ENCODE measurements around the gene ME3. TPM values are rescaled to one million over a fixed set of nuclear protein-coding genes. Genes with fewer than 3 reads are reported as not detected.
"Not testable (repeated sequence)": the region's sequence is repeated elsewhere in the genome, so short reads cannot be mapped to it uniquely, and the experiment has no call there.

Gene ME3
- total and polyA plus RNA-seq, 7 experiments from 2014 or later = 0.48 to 13.7 (median 6.4) TPM

DNA sequence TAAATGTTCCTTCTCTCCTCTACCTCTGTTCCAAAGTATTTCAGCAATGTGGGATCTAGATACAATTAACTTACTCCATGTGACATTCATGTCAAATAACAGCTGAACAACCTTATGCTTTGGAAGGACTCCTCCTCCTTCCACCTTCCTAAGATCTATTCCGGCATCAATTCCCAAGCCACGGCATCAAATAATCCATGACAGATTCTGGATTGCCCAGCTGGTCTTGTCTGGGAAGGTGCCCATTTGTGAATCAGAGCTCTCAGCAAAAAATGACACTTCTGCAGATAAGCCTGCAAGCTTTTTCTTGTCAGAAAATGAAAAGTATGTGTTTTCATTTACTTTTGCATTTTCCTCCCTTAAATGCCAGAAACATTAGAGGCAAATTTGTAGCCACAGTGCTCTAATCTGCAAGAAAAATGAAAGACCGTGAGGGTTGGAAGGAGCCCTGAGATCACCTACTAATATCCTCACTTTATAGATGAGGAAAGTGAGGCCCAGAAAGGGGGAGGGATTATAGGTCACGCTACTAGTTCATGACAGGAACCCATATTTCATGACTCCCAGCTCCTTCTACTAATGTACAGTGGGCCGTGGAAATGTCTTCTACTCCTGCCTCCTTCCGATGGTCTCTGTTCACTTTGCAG is 124.0 kb downstream of the ME3 start:
- H3K27me3 Mint-ChIP-seq = no peaks in the 10 kb centered on the region
- DNase-seq = no peak
- no peaks in the 10 kb centered on the region for H3K4me1 ChIP-seq (ENCODE audit: control insufficient read depth in 2 of 2, insufficient read depth in 2 of 2, low read length in 2 of 2)
- no peaks in the 10 kb centered on the region for H3K9me3 ChIP-seq (ENCODE audit: control insufficient read depth in 2 of 3, low read length in 3 of 3)
- no peak overlapping the region for H3K4me3 ChIP-seq (ENCODE audit: low read length)
- ChIA-PET CTCF (no interaction called here), POLR2A (no interaction called here)
- no peaks in the 10 kb centered on the region for H3K27me3 ChIP-seq (ENCODE audit: control insufficient read depth in 2 of 2, insufficient read depth in 2 of 2, low read length in 2 of 2)
- H3K36me3 ChIP-seq (ENCODE audit: control insufficient read depth in 2 of 3, insufficient read depth in 3 of 3, low read length in 3 of 3) = no peaks in the 10 kb centered on the region
- H3K4me3 Mint-ChIP-seq = no peak overlapping the region
- no peak for ATAC-seq
- peaks cover 0 to 3% (median 0%) of the 10 kb centered on the region in 11 donors for H3K9me3 Mint-ChIP-seq
- H3K27ac Mint-ChIP-seq = no peak overlapping the region
- intact Hi-C loops (cut with micrococcal nuclease) = no loop called here
- H3K4me1 Mint-ChIP-seq = peaks cover 0 to 2% (median 0%) of the 10 kb centered on the region in 7 donors
- H3K27ac ChIP-seq (ENCODE audit: low read depth, low read length) = no peak overlapping the region
- peaks cover 0 to 4% (median 0%) of the 10 kb centered on the region in 5 donors for H3K36me3 Mint-ChIP-seq

DNA sequence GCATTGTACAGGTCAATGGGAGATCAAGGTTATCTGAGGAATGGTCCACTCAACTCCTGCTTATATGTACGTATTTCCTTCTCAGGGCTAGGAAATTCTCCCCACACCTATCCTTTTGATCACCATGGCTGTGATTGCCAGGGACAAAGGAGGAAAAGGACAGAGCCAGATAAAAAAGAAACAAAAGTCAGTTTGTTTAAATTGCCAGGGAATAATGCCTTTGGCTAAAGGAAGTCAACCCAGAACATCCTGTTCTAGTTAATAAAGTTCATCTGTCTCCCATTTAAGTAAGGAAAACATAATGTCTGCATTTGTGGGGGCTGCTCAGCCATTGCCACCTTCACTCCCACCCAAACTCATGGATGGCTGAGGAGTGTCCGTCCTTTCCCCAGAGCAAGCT is 124.7 kb downstream of the ME3 start:
- Histone ChIP-seq H3K4me3 (ENCODE audit: low read length) (no peak overlapping the region), H3K27ac (ENCODE audit: low read depth, low read length) (no peak overlapping the region), H3K36me3 (ENCODE audit: control insufficient read depth in 2 of 3, insufficient read depth in 3 of 3, low read length in 3 of 3) (no peaks in the 10 kb centered on the region), H3K27me3 (ENCODE audit: control insufficient read depth in 2 of 2, insufficient read depth in 2 of 2, low read length in 2 of 2) (no peaks in the 10 kb centered on the region), H3K9me3 (ENCODE audit: control insufficient read depth in 2 of 3, low read length in 3 of 3) (no peaks in the 10 kb centered on the region), H3K4me1 (ENCODE audit: control insufficient read depth in 2 of 2, insufficient read depth in 2 of 2, low read length in 2 of 2) (no peaks in the 10 kb centered on the region)
- Mint-ChIP-seq H3K4me3 (no peak overlapping the region), H3K36me3 (peaks cover 0 to 4% (median 0%) of the 10 kb centered on the region in 5 donors), H3K27me3 (peaks cover 0 to 4% (median 0%) of the 10 kb centered on the region in 5 donors), H3K9me3 (peaks cover 0 to 6% (median 0%) of the 10 kb centered on the region in 11 donors), H3K4me1 (peaks cover 0 to 2% (median 0%) of the 10 kb centered on the region in 7 donors), H3K27ac (no peak overlapping the region)
- intact Hi-C loops (cut with micrococcal nuclease) = no loop called here
- ChIA-PET CTCF (no interaction called here), POLR2A (no interaction called here)
- DNase-seq (no peak), ATAC-seq (no peak)

DNA sequence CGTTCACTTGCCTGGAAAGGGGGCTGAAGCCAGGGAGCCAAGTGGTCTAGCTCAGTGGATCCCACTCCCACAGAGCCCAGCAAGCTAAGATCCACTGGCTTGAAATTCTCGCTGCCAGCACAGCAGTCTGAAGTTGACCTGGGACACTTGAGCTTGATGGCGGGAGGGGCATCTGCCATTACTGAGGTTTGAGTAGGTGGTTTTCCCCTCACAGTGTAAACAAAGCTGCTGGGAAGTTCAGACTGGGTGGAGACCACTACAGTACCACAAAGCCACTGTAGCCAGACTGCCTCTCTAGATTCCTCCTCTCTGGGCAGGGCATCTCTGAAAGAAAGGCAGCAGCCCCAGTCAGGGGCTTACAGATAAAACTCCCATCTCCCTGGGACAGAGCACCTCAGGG is 131.1 kb downstream of the ME3 start:
- H3K4me3 ChIP-seq (ENCODE audit: low read length); H3K36me3 Mint-ChIP-seq; CTCF ChIA-PET; H3K4me3 Mint-ChIP-seq; H3K27ac Mint-ChIP-seq; H3K9me3 ChIP-seq (ENCODE audit: control insufficient read depth in 2 of 3, low read length in 3 of 3); H3K27ac ChIP-seq (ENCODE audit: low read depth, low read length); H3K27me3 Mint-ChIP-seq; H3K36me3 ChIP-seq (ENCODE audit: control insufficient read depth in 2 of 3, insufficient read depth in 3 of 3, low read length in 3 of 3); H3K4me1 ChIP-seq (ENCODE audit: control insufficient read depth in 2 of 2, insufficient read depth in 2 of 2, low read length in 2 of 2); H3K27me3 ChIP-seq (ENCODE audit: control insufficient read depth in 2 of 2, insufficient read depth in 2 of 2, low read length in 2 of 2); H3K4me1 Mint-ChIP-seq; DNase-seq; ATAC-seq; intact Hi-C loops (cut with micrococcal nuclease); POLR2A ChIA-PET: not testable (repeated sequence)
- peaks cover 0 to 11% (median 3%) of the 10 kb centered on the region in 11 donors for H3K9me3 Mint-ChIP-seq

DNA sequence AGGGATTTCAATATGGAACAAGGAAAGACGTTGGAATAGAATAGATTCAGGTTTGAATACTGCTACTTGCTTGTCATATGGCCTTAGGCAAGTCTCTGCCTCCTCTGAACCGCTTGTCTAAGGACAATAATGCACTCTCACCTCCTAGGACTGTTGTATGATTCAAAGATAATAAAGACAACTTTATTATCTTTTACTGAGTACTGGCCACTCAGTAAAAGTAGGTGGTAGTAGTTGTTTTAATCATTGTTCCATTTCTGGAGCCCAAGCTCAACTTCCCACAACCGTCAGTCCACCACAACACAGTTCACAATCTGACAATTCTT is 134.2 kb downstream of the ME3 start:
- Mint-ChIP-seq H3K27me3 (peaks cover 0 to 6% (median 2%) of the 10 kb centered on the region in 5 donors), H3K9me3 (peaks cover 0 to 10% (median 0%) of the 10 kb centered on the region in 11 donors), H3K4me3 (no peak overlapping the region), H3K36me3 (peaks cover 0 to 4% (median 0%) of the 10 kb centered on the region in 5 donors), H3K4me1 (peaks cover 0 to 6% (median 0%) of the 10 kb centered on the region in 7 donors), H3K27ac (no peak overlapping the region)
- H3K27ac ChIP-seq (ENCODE audit: low read depth, low read length) = no peak overlapping the region
- H3K36me3 ChIP-seq (ENCODE audit: control insufficient read depth in 2 of 3, insufficient read depth in 3 of 3, low read length in 3 of 3) = no peaks in the 10 kb centered on the region
- no peak overlapping the region for H3K4me3 ChIP-seq (ENCODE audit: low read length)
- no peak for DNase-seq
- CTCF ChIA-PET = no interaction called here
- POLR2A ChIA-PET = no interaction called here
- no peaks in the 10 kb centered on the region for H3K4me1 ChIP-seq (ENCODE audit: control insufficient read depth in 2 of 2, insufficient read depth in 2 of 2, low read length in 2 of 2)
- ATAC-seq = no peak
- intact Hi-C loops (cut with micrococcal nuclease) = no loop called here
- H3K9me3 ChIP-seq (ENCODE audit: control insufficient read depth in 2 of 3, low read length in 3 of 3) = no peaks in the 10 kb centered on the region
- H3K27me3 ChIP-seq (ENCODE audit: control insufficient read depth in 2 of 2, insufficient read depth in 2 of 2, low read length in 2 of 2) = no peaks in the 10 kb centered on the region

DNA sequence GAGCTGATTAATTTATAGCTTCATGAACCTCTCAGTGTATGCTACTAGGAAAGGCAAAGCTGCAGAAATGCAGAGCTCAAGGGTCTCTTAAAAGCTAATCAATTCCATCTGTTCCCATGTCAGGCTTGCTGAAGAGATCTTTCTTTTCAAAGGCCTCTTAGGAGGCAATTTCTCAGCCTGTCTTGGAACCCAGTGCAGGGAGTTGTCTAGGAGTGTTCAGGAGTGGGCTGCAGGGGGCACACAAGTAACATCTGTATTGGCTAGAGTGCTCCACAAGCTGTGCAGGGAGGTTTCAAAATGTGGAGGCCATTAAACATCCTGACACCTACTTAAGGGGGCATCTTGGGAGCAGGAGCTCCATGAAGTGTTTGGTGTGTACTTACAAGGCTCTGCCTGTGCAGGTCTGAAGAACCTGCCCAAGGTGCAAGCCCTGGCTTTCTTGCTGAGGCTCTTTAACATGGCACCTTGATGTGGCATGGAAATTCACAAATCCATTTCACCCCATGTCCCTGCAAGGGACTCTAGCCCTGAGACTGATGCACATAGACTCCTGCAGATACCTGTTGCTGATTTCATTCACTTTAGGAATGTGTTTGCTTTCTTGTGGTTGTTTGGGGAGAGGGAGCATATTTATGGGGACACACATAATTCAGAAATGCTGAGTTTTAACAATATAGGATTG is 134.7 kb downstream of the ME3 start:
- Mint-ChIP-seq H3K27ac (no peak overlapping the region), H3K9me3 (peaks cover 0 to 7% (median 0%) of the 10 kb centered on the region in 11 donors), H3K27me3 (peaks cover 0 to 6% (median 0%) of the 10 kb centered on the region in 5 donors), H3K4me3 (no peak overlapping the region), H3K4me1 (peaks cover 0 to 6% (median 0%) of the 10 kb centered on the region in 7 donors), H3K36me3 (peaks cover 0 to 4% (median 0%) of the 10 kb centered on the region in 5 donors)
- no peaks in the 10 kb centered on the region for H3K9me3 ChIP-seq (ENCODE audit: control insufficient read depth in 2 of 3, low read length in 3 of 3)
- ChIA-PET POLR2A (interaction anchor here (0.6 kb wide), 1 partner anchor 998 kb away, joined by 3 read pairs; no protein-coding TSS in a partner anchor), CTCF (no interaction called here)
- H3K4me1 ChIP-seq (ENCODE audit: control insufficient read depth in 2 of 2, insufficient read depth in 2 of 2, low read length in 2 of 2) = no peaks in the 10 kb centered on the region
- no peaks in the 10 kb centered on the region for H3K27me3 ChIP-seq (ENCODE audit: control insufficient read depth in 2 of 2, insufficient read depth in 2 of 2, low read length in 2 of 2)
- H3K27ac ChIP-seq (ENCODE audit: low read depth, low read length) = no peak overlapping the region
- no peak overlapping the region for H3K4me3 ChIP-seq (ENCODE audit: low read length)
- intact Hi-C loops (cut with micrococcal nuclease) = no loop called here
- ATAC-seq (no peak), DNase-seq (no peak)
- no peaks in the 10 kb centered on the region for H3K36me3 ChIP-seq (ENCODE audit: control insufficient read depth in 2 of 3, insufficient read depth in 3 of 3, low read length in 3 of 3)

DNA sequence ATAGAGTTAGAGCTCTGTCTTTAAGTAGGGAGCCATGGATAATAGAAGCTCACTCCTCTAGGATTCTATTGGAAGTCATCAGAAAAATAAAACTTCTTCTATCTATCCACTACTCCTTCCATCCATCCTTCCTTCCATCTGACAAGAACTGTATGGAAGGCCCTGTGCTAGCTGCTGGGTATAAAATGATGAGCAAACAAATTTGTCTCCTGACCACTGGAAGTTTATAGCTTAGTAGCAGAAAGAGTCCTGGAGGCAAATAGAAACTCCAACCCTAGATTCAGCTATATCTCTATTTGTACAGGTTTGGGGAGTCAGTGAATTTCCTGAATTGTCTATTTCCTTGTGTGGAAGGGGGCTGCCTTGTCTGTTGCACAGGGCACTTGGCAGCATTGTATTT is 136.6 kb downstream of the ME3 start:
- H3K27me3 ChIP-seq (ENCODE audit: control insufficient read depth in 2 of 2, insufficient read depth in 2 of 2, low read length in 2 of 2) = no peaks in the 10 kb centered on the region
- DNase-seq = no peak
- CTCF ChIA-PET = no interaction called here
- intact Hi-C loops (cut with micrococcal nuclease) = no loop called here
- peaks cover 0 to 4% (median 0%) of the 10 kb centered on the region in 11 donors for H3K9me3 Mint-ChIP-seq
- no peaks in the 10 kb centered on the region for H3K36me3 ChIP-seq (ENCODE audit: control insufficient read depth in 2 of 3, insufficient read depth in 3 of 3, low read length in 3 of 3)
- H3K27ac Mint-ChIP-seq = no peak overlapping the region
- no peak overlapping the region for H3K27ac ChIP-seq (ENCODE audit: low read depth, low read length)
- H3K36me3 Mint-ChIP-seq = no peaks in the 10 kb centered on the region
- no peak for ATAC-seq
- POLR2A ChIA-PET = no interaction called here
- peaks cover 0 to 2% (median 0%) of the 10 kb centered on the region in 7 donors for H3K4me1 Mint-ChIP-seq
- no peaks in the 10 kb centered on the region for H3K27me3 Mint-ChIP-seq
- no peaks in the 10 kb centered on the region for H3K4me1 ChIP-seq (ENCODE audit: control insufficient read depth in 2 of 2, insufficient read depth in 2 of 2, low read length in 2 of 2)
- H3K4me3 Mint-ChIP-seq = no peak overlapping the region
- H3K4me3 ChIP-seq (ENCODE audit: low read length) = no peak overlapping the region
- no peaks in the 10 kb centered on the region for H3K9me3 ChIP-seq (ENCODE audit: control insufficient read depth in 2 of 3, low read length in 3 of 3)

Data from naive thymus-derived CD4-positive, alpha-beta T cell (primary cell).